Colonic mucosa (tissue), 4 donors: ENCODE measurements around the gene PEAK3. TPM values are rescaled to one million over a fixed set of nuclear protein-coding genes. Genes with fewer than 3 reads are reported as not detected.

ENCODE experiments used
- DNase-seq: peaks from one replicate; pipeline ENCODE4 v3.0.0-alpha.2; 2020
- H3K27ac ChIP-seq: fragments of 200-600 bp; one replicate; pipeline ENCODE4 v1.8.0; 2021
- H3K27me3 ChIP-seq: fragments of 200-600 bp; one replicate; pipeline ENCODE4 v1.8.0; 2021
- H3K36me3 ChIP-seq: fragments of 200-600 bp; one replicate; pipeline ENCODE4 v1.8.0; 2021
- H3K4me1 ChIP-seq: fragments of 200-600 bp; one replicate; pipeline ENCODE4 v1.8.0; 2021; ENCODE audit warnings: mild to moderate bottlenecking
- H3K4me3 ChIP-seq: fragments of 200-600 bp; one replicate; pipeline ENCODE4 v1.8.0; 2021
- H3K9ac ChIP-seq, 2 donors: one replicate each; pipeline ENCODE4 v1.7.0; 2013; ENCODE audit warnings: control low read depth in 2 of 2, low read depth in 2 of 2, low read length in 2 of 2
- H3K9me3 ChIP-seq: fragments of 200-600 bp; one replicate; pipeline ENCODE4 v1.8.0; 2021
- intact Hi-C: fragments of 100-400 bp; cut with DNase I; formaldehyde crosslinking; loops from one replicate; pipeline ENCODE4 v1.14.1; 2022
- total RNA-seq, 2 donors: library from RNA; stranded (reverse); fragmentation: NEBNext Ultra II Directional in 1 of 2; extraction: Animal tissue kit (Norgen Biotek cat#: 25700) in 1 of 2; gene quantifications; one replicate each; pipeline ENCODE4 v1.2.1, GENCODE V29; 2021
- TF ChIP-seq, protein P1 (sequence below): fragments of 200-600 bp; IDR thresholded peaks from one replicate; pipeline ENCODE4 v1.8.0; 2022; ENCODE audit warnings: antibody characterized with exemption, mild to moderate bottlenecking
- donor health status: healthy.
- donor health status: DM: no; HTN: no; CAD: no.
- donor health status: DM: no; HTN: no; CAD: no.

PEAK3 gene, protein sequence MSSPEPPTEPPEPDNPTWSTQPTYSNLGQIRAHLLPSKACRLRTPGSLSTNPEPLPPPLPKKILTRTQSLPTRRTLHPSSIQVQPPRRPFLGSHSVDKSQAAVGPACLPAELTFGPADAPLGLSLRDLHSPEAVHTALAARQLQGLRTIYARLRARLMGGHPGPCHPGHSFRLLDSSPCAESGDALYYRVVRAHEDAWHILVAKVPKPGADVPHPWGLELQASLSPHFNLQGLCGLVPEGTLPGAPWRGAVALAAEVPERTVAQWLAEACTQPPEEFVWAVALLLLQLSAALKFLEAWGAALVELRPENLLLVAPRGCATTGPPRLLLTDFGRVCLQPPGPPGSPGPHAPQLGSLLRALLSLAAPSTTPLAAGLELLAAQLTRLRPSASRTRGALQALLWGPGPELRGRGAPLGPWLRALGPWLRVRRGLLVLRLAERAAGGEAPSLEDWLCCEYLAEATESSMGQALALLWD
- under 1 TPM; 0.29 to 0.72 TPM for total RNA-seq

DNA sequence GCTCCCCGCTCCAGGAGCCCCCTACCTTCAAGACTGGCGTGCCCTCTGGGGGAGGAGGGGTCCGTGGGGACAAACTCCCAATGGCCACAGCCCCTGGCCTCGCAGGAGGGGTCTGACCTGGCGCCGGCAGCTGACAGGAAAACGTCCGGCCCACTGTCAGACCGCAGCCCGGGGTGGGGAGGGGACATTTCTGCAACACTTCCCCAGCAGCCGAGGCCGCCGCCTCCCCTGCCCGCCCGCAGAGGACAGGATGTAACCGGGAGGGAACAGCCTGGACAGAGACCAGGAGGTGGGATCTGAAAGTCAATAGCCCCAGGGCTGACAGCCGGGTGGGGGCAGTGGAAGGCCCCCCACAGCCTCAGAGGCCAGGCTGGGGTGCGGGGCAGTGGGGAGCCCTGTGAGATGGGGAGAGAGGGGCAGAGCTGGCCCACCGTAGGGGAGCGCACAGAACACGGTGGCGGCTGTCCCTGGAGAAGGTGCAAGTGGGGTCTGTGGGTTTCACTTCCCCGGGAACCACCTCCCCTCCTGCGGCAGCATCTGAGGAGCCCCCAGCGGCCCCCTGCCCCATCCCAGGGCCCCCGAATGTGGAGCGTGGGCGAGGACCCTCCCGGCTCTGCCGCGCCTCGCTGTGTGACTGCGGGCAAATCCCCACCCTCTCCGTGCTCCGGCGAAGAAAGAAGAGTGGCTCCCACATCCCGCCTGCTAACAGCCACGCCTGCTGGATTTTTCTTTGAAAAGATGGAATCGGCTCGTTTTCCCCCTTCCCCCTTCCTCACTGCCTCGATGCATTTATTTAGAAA, at the start of gene PEAK3:
Gene PEAK3, minus strand, starts transcription at position 114 of the 800 bp plus-strand sequence. CDS start 1,244 bp downstream, outside the sequence.
- Histone ChIP-seq H3K27ac (peak within 1 kb of the TSS; percentile 6), H3K4me1 (peaks cover 6% of the 10 kb centered on the region), H3K36me3 (no peaks in the 10 kb centered on the region), H3K27me3 (peaks cover 12% of the 10 kb centered on the region), H3K9me3 (no peaks in the 10 kb centered on the region), H3K9ac (peak within 1 kb of the TSS; percentile 28 to 40), H3K4me3 (peak within 1 kb of the TSS; percentile 21)
- TF ChIP-seq, protein P1, sequence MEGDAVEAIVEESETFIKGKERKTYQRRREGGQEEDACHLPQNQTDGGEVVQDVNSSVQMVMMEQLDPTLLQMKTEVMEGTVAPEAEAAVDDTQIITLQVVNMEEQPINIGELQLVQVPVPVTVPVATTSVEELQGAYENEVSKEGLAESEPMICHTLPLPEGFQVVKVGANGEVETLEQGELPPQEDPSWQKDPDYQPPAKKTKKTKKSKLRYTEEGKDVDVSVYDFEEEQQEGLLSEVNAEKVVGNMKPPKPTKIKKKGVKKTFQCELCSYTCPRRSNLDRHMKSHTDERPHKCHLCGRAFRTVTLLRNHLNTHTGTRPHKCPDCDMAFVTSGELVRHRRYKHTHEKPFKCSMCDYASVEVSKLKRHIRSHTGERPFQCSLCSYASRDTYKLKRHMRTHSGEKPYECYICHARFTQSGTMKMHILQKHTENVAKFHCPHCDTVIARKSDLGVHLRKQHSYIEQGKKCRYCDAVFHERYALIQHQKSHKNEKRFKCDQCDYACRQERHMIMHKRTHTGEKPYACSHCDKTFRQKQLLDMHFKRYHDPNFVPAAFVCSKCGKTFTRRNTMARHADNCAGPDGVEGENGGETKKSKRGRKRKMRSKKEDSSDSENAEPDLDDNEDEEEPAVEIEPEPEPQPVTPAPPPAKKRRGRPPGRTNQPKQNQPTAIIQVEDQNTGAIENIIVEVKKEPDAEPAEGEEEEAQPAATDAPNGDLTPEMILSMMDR: no peak
- peak; percentile 67 for DNase-seq
- intact Hi-C loops: no loop called here

DNA sequence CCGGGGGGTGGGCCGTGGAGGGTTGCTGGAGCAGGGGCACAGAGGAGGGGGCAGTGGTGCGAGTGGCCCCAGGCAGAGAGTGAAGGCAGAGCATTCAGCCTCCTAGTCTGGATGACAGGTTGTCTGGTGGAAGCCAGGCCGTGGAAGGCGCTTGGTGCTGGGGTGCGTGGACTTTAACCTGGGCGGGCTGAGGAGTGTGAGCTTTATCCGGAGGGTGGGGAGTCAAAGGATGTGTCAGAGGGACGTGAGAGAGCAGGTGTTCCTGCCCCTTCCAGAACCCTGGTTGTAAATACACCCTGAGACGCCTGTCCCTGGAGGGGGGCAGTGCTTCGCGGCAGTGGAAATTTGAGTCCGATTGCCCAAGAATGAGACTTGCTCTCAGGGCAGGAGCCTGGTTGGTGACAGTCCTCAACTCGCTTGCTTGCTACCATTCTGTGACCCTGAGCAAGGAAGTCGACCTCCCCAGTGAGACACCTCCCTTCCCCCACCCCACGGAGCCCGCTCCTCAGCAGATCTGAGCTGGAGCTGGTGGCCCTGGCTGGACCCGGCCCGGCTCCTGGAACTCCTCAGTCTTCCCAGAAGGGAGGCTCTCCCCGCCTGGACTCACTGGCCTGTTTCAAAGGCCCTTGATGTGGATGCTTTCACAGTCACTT, 48.8 kb upstream of the PEAK3 start:
- peak; percentile 96 for DNase-seq
- intact Hi-C loops: loop anchor here (5.0 kb wide), 1 partner anchor 62 kb away; no protein-coding TSS in a partner anchor
- H3K4me1 ChIP-seq: peaks cover 24% of the 10 kb centered on the region

DNA sequence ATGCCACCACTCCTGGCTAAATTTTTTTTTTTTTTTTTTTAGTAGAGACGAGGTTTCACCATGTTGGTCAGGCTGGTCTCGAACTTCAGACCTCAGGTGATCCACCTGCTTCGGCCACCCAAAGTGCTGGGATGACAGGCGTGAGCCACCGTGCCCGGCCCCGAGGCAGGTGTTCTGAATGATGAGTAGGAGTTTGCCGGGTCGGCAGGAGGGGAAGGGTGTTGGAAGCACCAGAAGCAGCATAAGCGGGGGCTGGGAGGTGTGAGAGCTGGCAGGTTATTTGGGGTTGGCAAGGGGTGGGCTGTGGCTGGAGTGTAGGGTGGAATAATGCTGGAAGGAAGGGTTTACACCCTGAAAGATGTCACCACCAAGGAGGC, 48.3 kb upstream of the PEAK3 start:
- DNase-seq: peak; percentile 32
- H3K27me3 ChIP-seq: no peaks in the 10 kb centered on the region
- H3K4me3 ChIP-seq: peak overlapping the region; percentile 12
- H3K9me3 ChIP-seq: no peaks in the 10 kb centered on the region
- peak overlapping the region; percentile 92 for H3K27ac ChIP-seq
- H3K4me1 ChIP-seq: peaks cover 24% of the 10 kb centered on the region
- intact Hi-C loops: loop anchor here (5.0 kb wide), 1 partner anchor 62 kb away; no protein-coding TSS in a partner anchor
- TF ChIP-seq, protein P1: no peak
- H3K36me3 ChIP-seq: no peaks in the 10 kb centered on the region
- peak overlapping the region; percentile 61 to 98 for H3K9ac ChIP-seq

More for the DNA sequence above, 48.8 kb upstream of the PEAK3 start:
- peak overlapping the region; percentile 12 for H3K4me3 ChIP-seq
- H3K27ac ChIP-seq: peak overlapping the region; percentile 92
- no peaks in the 10 kb centered on the region for H3K36me3 ChIP-seq
- no peaks in the 10 kb centered on the region for H3K9me3 ChIP-seq
- no peaks in the 10 kb centered on the region for H3K27me3 ChIP-seq
- TF ChIP-seq, protein P1: no peak
- peak overlapping the region; percentile 61 to 98 for H3K9ac ChIP-seq

DNA sequence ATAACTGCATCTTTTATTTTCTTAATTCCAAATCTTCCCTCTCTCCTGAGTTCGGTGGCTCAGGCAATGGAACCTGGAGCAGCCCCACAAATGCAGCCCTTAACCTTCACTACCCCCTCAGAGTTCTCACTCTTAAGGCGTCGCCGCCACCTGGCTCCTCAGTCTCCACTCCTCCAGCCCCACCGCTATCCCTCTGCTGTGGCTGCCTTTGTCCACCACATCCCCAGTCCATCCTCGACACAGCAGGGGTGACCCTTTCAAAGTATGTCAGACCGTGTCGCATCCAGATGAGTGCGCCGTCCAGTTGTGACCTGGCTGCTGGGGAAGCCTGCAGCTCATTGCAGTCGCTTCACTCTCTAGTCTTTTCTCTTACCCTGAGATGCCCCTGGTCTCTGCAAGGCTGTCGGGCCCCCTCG, 47.5 kb upstream of the PEAK3 start:
- intact Hi-C loops: no loop called here

More for the DNA sequence above, 47.5 kb upstream of the PEAK3 start:
- no peaks in the 10 kb centered on the region for H3K36me3 ChIP-seq
- TF ChIP-seq, protein P1: no peak
- peak overlapping the region; percentile 92 for H3K27ac ChIP-seq
- peak overlapping the region; percentile 86 to 98 for H3K9ac ChIP-seq
- peaks cover 24% of the 10 kb centered on the region for H3K4me1 ChIP-seq
- peak overlapping the region; percentile 91 for H3K4me3 ChIP-seq
- H3K9me3 ChIP-seq: no peaks in the 10 kb centered on the region
- DNase-seq: peak; percentile 36
- H3K27me3 ChIP-seq: no peaks in the 10 kb centered on the region
